Right kidney (tissue), 1 donor: Measurements from ENCODE around the gene CREBZF.
"Not testable (repeated sequence)": the region's sequence is repeated elsewhere in the genome, so short reads cannot be mapped to it uniquely, and the experiment has no call there.

Source experiments
- DNase-seq: peaks from one replicate; pipeline ENCODE4 v3.0.0-alpha.2; 2016

CREBZF gene

GRCh38 chr11:85627332-85627997 is 37.5 kb downstream of the CREBZF start, which contains the start of gene DLG2:
Gene DLG2 (minus strand): TSS chr11:85627344.
- DNase-seq: no peak

- no peak for DNase-seq
Measured at GRCh38 chr11:85626496-85626895, 38.4 kb downstream of the CREBZF start.

GRCh38 chr11:85620256-85620655 is 44.7 kb downstream of the CREBZF start:
- DNase-seq: no peak

GRCh38 chr11:85619499-85619898 is 45.4 kb downstream of the CREBZF start:
- no peak for DNase-seq

GRCh38 chr11:85611643-85612042 is 53.3 kb downstream of the CREBZF start:
- DNase-seq: not testable (repeated sequence)
